Ascending aorta (tissue), 2 donors: Measurements from ENCODE around the gene ARPC2. TPM values are rescaled to one million over a fixed set of nuclear protein-coding genes. Genes with fewer than 3 reads are reported as not detected.

Experiments used
- DNase-seq, 2 donors: peaks; one replicate each; pipeline ENCODE4 v3.0.0-alpha.2; 2019; ENCODE audit warnings: low spot score in 2 of 2
- H3K27ac ChIP-seq, 2 donors: fragments of 200-600 bp; sonication (generic); one replicate each; pipeline ENCODE4 v1.5.1; 2016 to 2017; ENCODE audit warnings: mild to moderate bottlenecking in 1 of 2
- H3K27me3 ChIP-seq: fragments of 200-600 bp; sonication (generic); one replicate; pipeline ENCODE4 v1.5.1; 2017
- H3K36me3 ChIP-seq, 2 donors: fragments of 200-600 bp; sonication (generic); one replicate each; pipeline ENCODE4 v1.5.1; 2016
- H3K4me1 ChIP-seq, 2 donors: fragments of 200-600 bp; sonication (generic); one replicate each; pipeline ENCODE4 v1.5.1; 2016 to 2017; ENCODE audit warnings: mild to moderate bottlenecking in 1 of 2
- H3K4me3 ChIP-seq, 2 donors: fragments of 200-600 bp; sonication (generic); one replicate each; pipeline ENCODE4 v1.5.1; 2016 to 2017; ENCODE audit warnings: mild to moderate bottlenecking in 1 of 2
- H3K9me3 ChIP-seq, 2 donors: fragments of 200-600 bp; sonication (generic); one replicate each; pipeline ENCODE4 v1.5.1; 2016
- intact Hi-C: fragments of 100-400 bp; cut with DNase I; formaldehyde crosslinking; loops from one replicate; pipeline ENCODE4 v1.15.1; 2023
- total RNA-seq: library from RNA; depleted of rRNA; stranded (reverse); fragments of >200 nt; gene quantifications from one replicate; pipeline ENCODE4 v1.1.0, GENCODE V29; 2016
- TF ChIP-seq, protein P1 (sequence below), 3 experiments: fragments of 200-600 bp in 2 of 3; fragments of 450-650 bp in 1 of 3; sonication (generic) in 2 of 3; IDR thresholded peaks; one replicate each; pipeline ENCODE4 v1.5.1; 2016 to 2019; ENCODE audit warnings: antibody characterized with exemption in 3 of 3, mild to moderate bottlenecking in 1 of 3, moderate library complexity in 1 of 3

Gene ARPC2
- total RNA-seq, 1 donor from 2014 or later: 237 TPM

DNA sequence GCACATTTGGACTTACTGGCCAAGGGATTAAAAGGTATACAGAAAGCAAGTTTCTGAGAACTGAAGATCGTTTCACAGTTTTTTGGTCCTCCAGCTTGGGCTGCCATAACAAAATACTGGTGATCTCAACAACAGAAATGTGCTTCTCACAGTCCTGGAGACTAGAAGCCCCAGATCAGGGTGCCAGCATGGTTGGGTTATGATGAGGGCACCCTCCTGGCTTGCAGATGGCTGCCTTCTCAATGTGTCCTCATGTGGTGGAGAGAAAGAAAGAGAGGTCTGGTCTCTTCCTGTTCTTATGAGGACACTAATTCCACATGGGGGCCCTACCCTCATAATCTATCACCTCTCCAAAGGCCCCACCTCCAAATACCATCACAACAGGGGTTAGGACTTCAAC, 30.1 kb upstream of the ARPC2 start:
- no peaks in the 10 kb centered on the region for H3K27me3 ChIP-seq
- TF ChIP-seq, protein P1, sequence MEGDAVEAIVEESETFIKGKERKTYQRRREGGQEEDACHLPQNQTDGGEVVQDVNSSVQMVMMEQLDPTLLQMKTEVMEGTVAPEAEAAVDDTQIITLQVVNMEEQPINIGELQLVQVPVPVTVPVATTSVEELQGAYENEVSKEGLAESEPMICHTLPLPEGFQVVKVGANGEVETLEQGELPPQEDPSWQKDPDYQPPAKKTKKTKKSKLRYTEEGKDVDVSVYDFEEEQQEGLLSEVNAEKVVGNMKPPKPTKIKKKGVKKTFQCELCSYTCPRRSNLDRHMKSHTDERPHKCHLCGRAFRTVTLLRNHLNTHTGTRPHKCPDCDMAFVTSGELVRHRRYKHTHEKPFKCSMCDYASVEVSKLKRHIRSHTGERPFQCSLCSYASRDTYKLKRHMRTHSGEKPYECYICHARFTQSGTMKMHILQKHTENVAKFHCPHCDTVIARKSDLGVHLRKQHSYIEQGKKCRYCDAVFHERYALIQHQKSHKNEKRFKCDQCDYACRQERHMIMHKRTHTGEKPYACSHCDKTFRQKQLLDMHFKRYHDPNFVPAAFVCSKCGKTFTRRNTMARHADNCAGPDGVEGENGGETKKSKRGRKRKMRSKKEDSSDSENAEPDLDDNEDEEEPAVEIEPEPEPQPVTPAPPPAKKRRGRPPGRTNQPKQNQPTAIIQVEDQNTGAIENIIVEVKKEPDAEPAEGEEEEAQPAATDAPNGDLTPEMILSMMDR (IDR thresholded peaks at IDR 0.05): no peak
- H3K36me3 ChIP-seq: no peaks in the 10 kb centered on the region
- no peak for DNase-seq
- H3K4me1 ChIP-seq: peaks cover 0 to 6% of the 10 kb centered on the region in 2 donors
- no peaks in the 10 kb centered on the region for H3K9me3 ChIP-seq
- H3K4me3 ChIP-seq: no peak overlapping the region
- peak overlapping the region in 1 of 2 donors; percentile 23 for H3K27ac ChIP-seq
- intact Hi-C loops: loop anchor here (1.0 to 5.0 kb wide), 6 partner anchors 30 to 279 kb away; partner anchors contain the start of genes AAMP, ARPC2, CATIP and PNKD

DNA sequence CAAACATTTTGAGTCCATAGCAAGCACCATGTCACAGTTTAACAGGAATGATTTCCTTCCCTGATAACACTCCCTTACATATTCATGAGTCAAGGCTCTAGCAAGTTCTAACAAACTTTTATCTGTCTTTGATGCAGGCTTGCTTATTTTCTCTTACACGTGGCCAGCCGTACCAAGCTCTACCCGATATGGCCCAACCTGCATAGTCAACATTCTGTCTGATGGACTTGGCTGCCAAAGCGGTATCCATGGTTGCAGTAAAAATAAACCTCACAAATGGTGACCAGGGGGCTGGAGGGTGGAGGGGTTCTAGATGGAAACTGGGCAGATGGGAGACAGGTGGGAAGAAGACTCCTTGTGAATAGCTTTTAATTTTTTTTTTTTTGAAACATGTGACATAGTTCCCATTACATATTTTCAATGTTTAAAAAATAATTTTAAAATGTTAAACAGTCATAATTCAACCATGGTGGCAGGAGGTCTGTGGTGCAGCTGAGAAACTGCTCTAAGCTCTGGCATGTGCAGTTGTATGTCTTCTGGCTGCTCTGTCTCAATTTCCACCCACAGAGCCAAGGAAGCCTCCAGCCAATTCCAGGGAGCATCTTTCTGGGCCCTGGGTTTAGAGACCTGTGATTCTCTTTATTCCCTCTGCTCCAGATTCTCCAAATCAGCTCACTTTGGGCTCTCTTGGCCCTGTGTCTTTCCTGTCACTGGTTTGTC, 29.5 kb upstream of the ARPC2 start:
- Histone ChIP-seq H3K27me3 (no peaks in the 10 kb centered on the region), H3K27ac (peak overlapping the region; percentile 23 to 24), H3K4me1 (peaks cover 0 to 6% of the 10 kb centered on the region in 2 donors), H3K36me3 (no peaks in the 10 kb centered on the region), H3K9me3 (no peaks in the 10 kb centered on the region), H3K4me3 (no peak overlapping the region)
- TF ChIP-seq, protein P1 (IDR thresholded peaks at IDR 0.05): no peak
- intact Hi-C loops: loop anchor here (1.0 to 5.0 kb wide), 5 partner anchors 29 to 211 kb away; partner anchors contain the start of genes AAMP, ARPC2, CATIP and PNKD
- DNase-seq: no peak

DNA sequence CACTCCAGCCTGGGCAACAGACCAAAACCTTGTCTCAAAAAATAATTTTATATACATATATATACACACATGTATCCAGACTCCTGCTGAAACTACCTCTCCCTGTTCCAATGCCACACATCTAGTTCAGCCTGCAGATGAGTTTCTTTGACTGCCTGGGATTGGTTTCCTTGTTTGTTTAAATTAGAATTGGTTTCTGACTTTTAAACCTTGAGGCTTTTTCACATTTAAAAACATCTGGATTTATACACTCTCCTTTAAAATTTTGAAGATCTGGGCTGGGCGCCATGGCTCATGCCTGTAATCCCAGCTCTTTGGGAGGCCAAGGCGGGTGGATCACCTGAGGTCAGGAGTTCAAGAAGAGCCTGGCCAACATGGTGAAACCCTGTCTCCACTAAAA, 28.5 kb upstream of the ARPC2 start:
- no peaks in the 10 kb centered on the region for H3K27me3 ChIP-seq
- no peaks in the 10 kb centered on the region for H3K36me3 ChIP-seq
- TF ChIP-seq, protein P1 (IDR thresholded peaks at IDR 0.05): no peak
- H3K4me3 ChIP-seq: no peak overlapping the region
- H3K4me1 ChIP-seq: peaks cover 0 to 6% of the 10 kb centered on the region in 2 donors
- no peak overlapping the region for H3K27ac ChIP-seq
- H3K9me3 ChIP-seq: no peaks in the 10 kb centered on the region
- intact Hi-C loops: loop anchor here (5.0 kb wide), 1 partner anchor 169 kb away; the partner anchor contains the start of gene CATIP
- DNase-seq: no peak

DNA sequence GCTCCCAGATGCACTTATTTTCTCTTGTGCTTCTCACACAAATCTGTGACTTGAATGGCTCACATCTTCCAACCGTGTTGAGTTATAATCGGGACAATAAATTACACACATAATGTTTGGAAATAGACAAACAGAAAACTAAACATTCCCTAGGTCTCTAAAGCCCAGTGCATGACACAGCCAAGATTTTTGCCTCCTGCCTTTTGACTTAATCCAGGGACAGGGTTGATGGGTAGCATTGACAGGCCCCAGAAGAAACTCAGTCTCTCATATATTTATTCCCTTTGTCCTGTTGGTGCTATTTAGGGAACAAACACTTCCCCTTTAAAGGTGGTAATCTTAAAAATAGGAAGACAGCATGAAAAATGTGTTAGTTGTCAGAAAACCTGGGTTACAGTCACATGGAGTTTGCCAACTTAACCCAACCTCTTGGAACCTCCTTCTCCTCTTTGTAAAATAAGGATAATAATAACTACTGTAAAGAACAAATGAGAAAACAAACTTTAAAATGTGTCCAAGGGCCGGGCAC, 24.0 kb upstream of the ARPC2 start:
- H3K4me1 ChIP-seq: no peaks in the 10 kb centered on the region
- no peak for DNase-seq
- no peaks in the 10 kb centered on the region for H3K36me3 ChIP-seq
- no peaks in the 10 kb centered on the region for H3K27me3 ChIP-seq
- TF ChIP-seq, protein P1 (IDR thresholded peaks at IDR 0.05): no peak
- intact Hi-C loops: no loop called here
- H3K4me3 ChIP-seq: no peak overlapping the region
- H3K27ac ChIP-seq: no peak overlapping the region
- no peaks in the 10 kb centered on the region for H3K9me3 ChIP-seq

DNA sequence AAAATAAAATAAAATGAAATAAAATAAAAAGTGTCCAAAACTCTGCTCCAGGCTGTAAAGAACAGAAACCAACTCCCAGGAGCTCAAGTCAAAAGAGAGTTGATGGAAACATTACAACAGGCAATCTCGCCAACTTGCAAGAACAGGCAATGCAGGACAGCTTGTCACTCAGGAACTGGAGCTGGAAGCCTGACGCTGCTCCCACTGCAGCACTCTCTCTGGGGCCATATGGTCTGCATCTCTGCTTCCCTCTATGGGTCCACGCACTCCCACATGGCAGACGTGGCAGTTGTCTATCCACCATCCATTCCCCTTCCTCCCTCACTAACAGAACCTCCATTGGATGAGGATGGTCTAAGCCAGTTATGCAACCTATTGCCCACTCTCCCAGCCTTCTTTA, 23.3 kb upstream of the ARPC2 start:
- Histone ChIP-seq H3K4me3 (no peak overlapping the region), H3K27ac (no peak overlapping the region), H3K4me1 (no peaks in the 10 kb centered on the region), H3K36me3 (no peaks in the 10 kb centered on the region), H3K27me3 (no peaks in the 10 kb centered on the region), H3K9me3 (no peaks in the 10 kb centered on the region)
- intact Hi-C loops: no loop called here
- DNase-seq: no peak
- TF ChIP-seq, protein P1 (IDR thresholded peaks at IDR 0.05): no peak
